C4-2B (cell line): Measurements from ENCODE around the gene GALNT9.

Experiments used
- CTCF ChIP-seq: fragments of 450-650 bp; conservative IDR thresholded peaks from 2 replicates; pipeline ENCODE4 v1.5.1; 2017; ENCODE audit warnings: mild to moderate bottlenecking
- ZFX ChIP-seq: fragments of 450-650 bp; IDR thresholded peaks from 2 replicates; pipeline ENCODE4 v1.6.1; 2017

GRCh38 chr12:132347176-132347855 is 17.9 kb upstream of the GALNT9 start:
- TF ChIP-seq ZFX: no peak
- no peak for TF ChIP-seq CTCF
